ENCODE measurements around the gene BUD23. TPM values are rescaled to one million over a fixed set of nuclear protein-coding genes. Genes with fewer than 3 reads are reported as not detected.

The BUD23 gene
- total RNA-seq, 4 donors from 2014 or later, result 43.2 to 51.5 (median 48.6) TPM

DNA sequence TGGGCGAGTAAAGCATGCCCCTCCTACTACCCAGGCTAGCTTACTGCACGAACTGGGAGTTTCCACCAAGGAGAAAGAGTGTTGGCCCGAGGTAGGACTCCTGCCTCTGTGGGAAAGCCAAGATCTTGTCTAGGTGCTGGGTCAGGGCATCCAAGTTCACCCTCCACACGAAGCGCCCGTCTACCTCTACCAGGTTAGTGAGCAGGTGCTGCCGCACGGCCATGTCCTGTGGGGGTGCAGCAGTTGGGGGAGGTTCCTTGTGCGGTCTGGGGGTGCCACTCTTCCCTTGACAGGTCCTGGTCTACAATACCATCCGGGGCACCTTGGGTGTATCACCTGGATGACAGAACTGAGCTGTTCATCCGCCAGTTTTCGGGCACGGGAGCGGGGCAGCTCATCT, 53.5 kb downstream of the BUD23 start:
- Histone ChIP-seq H3K9me3 (no peaks in the 10 kb centered on the region), H3K27ac (replicated peaks in 1 of 4) (no peak overlapping the region), H3K4me1 (peaks cover 17 to 33% (median 25%) of the 10 kb centered on the region in 4 donors), H3K4me3 (no peak overlapping the region), H3K36me3 (peaks cover 0 to 23% (median 20%) of the 10 kb centered on the region in 4 donors), H3K27me3 (no peaks in the 10 kb centered on the region)
- intact Hi-C loops (cut with DNase I), result no loop called here
- 100% methylated on average over 9 of the region's 14 CpGs for WGBS
- no peak for DNase-seq (ENCODE audit: extremely low spot score)
- TF ChIP-seq EP300 (IDR thresholded peaks at IDR 0.05) (no peak), POLR2A (IDR thresholded peaks at IDR 0.05; ENCODE audit: low read depth) (no peak), POLR2AphosphoS5 (IDR thresholded peaks at IDR 0.05) (no peak)
- TF ChIP-seq, protein P1, sequence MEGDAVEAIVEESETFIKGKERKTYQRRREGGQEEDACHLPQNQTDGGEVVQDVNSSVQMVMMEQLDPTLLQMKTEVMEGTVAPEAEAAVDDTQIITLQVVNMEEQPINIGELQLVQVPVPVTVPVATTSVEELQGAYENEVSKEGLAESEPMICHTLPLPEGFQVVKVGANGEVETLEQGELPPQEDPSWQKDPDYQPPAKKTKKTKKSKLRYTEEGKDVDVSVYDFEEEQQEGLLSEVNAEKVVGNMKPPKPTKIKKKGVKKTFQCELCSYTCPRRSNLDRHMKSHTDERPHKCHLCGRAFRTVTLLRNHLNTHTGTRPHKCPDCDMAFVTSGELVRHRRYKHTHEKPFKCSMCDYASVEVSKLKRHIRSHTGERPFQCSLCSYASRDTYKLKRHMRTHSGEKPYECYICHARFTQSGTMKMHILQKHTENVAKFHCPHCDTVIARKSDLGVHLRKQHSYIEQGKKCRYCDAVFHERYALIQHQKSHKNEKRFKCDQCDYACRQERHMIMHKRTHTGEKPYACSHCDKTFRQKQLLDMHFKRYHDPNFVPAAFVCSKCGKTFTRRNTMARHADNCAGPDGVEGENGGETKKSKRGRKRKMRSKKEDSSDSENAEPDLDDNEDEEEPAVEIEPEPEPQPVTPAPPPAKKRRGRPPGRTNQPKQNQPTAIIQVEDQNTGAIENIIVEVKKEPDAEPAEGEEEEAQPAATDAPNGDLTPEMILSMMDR (IDR thresholded peaks at IDR 0.05), result no peak

DNA sequence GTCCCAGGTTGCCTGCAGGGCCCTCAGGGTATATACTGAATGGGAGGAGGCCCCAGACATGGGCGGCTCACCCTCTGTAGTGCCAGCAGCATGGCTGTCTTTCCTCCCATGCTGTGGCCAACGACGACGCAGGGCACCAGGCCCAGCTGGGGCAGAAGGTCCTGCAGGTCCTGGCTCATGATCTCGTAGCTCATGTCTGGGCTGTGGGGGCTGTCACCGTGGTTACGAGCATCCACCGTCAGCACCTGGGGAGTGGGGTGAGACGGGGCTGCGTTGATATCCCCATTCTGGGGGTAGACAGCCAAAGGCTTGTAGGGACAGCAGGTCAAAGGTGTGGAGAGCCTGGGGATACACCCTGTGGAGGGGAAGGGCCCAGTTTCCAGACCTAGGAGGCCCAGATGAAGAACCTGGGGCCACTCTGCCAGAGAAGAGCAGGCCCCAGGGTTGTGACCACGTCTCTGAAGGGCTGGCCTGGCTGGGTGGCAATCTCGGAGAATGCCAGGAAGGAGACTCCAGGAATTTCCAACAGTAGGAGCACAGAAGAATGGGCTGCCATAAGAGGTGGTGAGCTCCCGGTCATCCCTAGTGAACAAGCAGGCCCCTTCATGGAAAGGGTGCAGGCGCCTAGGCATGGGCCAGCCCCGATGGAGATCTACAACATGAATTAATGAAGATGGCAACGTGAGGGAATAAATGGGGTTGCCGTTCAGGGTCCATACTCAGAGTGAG, 54.3 kb downstream of the BUD23 start:
- peak overlapping the region; percentile 72 to 85 (median 78) for H3K4me3 ChIP-seq
- TF ChIP-seq EP300 (IDR thresholded peaks at IDR 0.05) (no peak), POLR2AphosphoS5 (IDR thresholded peaks at IDR 0.05) (no peak), POLR2A (IDR thresholded peaks at IDR 0.05; ENCODE audit: low read depth) (no peak)
- TF ChIP-seq, protein P1 (IDR thresholded peaks at IDR 0.05), result no peak
- 69% methylated on average over 13 of the region's 17 CpGs for WGBS
- H3K4me1 ChIP-seq, result peaks cover 20 to 37% (median 29%) of the 10 kb centered on the region in 4 donors
- no peaks in the 10 kb centered on the region for H3K27me3 ChIP-seq
- intact Hi-C loops (cut with DNase I), result no loop called here
- H3K27ac ChIP-seq (replicated peaks in 1 of 4), result peak overlapping the region; percentile 88 to 93 (median 90)
- no peaks in the 10 kb centered on the region for H3K9me3 ChIP-seq
- DNase-seq (ENCODE audit: extremely low spot score), result no peak
- peaks cover 0 to 23% (median 20%) of the 10 kb centered on the region in 4 donors for H3K36me3 ChIP-seq

DNA sequence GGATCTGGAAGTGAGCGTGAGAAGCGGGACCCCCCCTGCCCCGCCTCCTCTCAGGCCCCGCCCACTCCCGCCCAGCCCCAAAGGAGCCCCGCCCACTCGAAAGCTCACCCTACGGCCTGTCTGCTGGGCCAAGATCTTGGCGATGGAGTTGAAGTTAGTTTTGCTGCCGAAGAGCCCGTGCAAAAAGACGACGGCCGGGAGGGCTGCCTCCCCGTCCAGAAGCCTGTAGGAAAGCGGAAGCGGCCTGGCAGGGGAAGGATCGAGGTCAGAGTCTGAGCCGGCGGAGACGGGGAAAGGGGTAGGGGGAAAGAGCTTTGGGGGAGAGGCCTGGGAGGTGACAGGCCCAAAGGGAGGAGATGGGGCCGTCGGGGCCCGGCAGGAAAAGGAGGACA, 54.8 kb downstream of the BUD23 start:
- DNase-seq (ENCODE audit: extremely low spot score), result no peak
- under 1% methylated on average over 24 of the region's 24 CpGs for WGBS
- intact Hi-C loops (cut with DNase I), result no loop called here
- H3K9me3 ChIP-seq, result no peaks in the 10 kb centered on the region
- peak overlapping the region; percentile 72 to 85 (median 78) for H3K4me3 ChIP-seq
- H3K4me1 ChIP-seq, result peaks cover 20 to 43% (median 35%) of the 10 kb centered on the region in 4 donors
- H3K36me3 ChIP-seq, result peaks cover 0 to 23% (median 20%) of the 10 kb centered on the region in 4 donors
- peak overlapping the region; percentile 88 to 93 (median 90) for H3K27ac ChIP-seq (replicated peaks in 1 of 4)
- no peaks in the 10 kb centered on the region for H3K27me3 ChIP-seq
- TF ChIP-seq EP300 (IDR thresholded peaks at IDR 0.05) (no peak), POLR2A (IDR thresholded peaks at IDR 0.05; ENCODE audit: low read depth) (no peak), POLR2AphosphoS5 (IDR thresholded peaks at IDR 0.05) (no peak)
- TF ChIP-seq, protein P1 (IDR thresholded peaks at IDR 0.05), result no peak

DNA sequence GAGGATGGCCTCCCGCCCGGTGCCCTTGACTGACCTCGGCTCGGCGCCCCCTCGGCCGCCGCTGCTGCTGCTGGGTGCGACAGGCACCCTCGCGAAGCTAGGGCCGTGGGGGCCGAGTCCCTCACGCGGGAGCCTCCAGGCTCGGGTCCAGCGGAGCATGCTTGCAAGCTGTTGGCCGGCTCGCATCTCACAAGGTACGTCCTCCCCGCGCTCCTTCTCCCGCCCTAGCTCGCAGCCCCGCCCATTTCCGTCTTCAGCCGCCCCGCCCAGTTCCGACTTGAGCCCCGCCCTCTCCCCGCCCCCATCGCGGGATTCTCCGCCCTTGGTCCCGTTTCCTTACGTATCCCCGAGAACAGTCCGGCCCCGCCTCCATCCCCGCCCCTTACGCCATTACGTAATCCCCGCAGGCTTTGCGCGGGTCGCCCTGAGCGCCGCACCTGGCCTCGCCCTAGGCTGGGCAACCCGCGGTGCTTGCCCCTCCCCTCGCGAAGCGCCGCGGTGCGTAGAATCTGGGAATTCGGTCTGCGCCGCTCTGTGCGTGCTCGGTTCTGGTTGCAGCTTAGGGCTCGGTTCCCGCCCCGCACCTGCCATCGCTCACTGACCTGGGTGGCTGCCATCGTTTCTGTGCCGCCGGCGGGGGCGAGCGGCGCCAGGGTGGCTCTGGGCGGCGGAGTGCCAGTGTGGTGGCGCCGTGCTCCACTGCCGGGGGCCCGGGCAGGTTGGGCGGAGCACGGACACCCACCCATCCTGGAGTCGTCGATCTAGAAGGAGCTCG, 55.4 kb downstream of the BUD23 start, which contains the start of gene ABHD11:
ABHD11 (minus strand) TSS at position 191 of the 775 bp plus-strand sequence; CDS start at position 159, 32 bp downstream.
- WGBS, result under 1% methylated on average over 30 of the region's 84 CpGs
- peak; percentile 100 for DNase-seq (ENCODE audit: extremely low spot score)
- TF ChIP-seq POLR2A (IDR thresholded peaks at IDR 0.05; ENCODE audit: low read depth) (peak; percentile 69), POLR2AphosphoS5 (IDR thresholded peaks at IDR 0.05) (peak; percentile 97 to 99), EP300 (IDR thresholded peaks at IDR 0.05) (no peak)
- TF ChIP-seq, protein P1 (IDR thresholded peaks at IDR 0.05), result no peak
- H3K27me3 ChIP-seq, result no peaks in the 10 kb centered on the region
- peak within 1 kb of the TSS; percentile 88 to 93 (median 90) for H3K27ac ChIP-seq (replicated peaks in 1 of 4)
- no peaks in the 10 kb centered on the region for H3K9me3 ChIP-seq
- H3K4me1 ChIP-seq, result peaks cover 20 to 44% (median 35%) of the 10 kb centered on the region in 4 donors
- intact Hi-C loops (cut with DNase I), result no loop called here
- peaks cover 0 to 23% (median 20%) of the 10 kb centered on the region in 4 donors for H3K36me3 ChIP-seq
- H3K4me3 ChIP-seq, result peak within 1 kb of the TSS; percentile 72 to 85 (median 78)

Measured in esophagus muscularis mucosa (tissue), 4 donors.